ENCODE measurements around the gene TMEM225B.
"Not testable (repeated sequence)": the region's sequence is repeated elsewhere in the genome, so short reads cannot be mapped to it uniquely, and the experiment has no call there.

GRCh38 chr7:99580778-99581332, 17.2 kb upstream of the TMEM225B start:
- TF ChIP-seq RAD21 (IDR thresholded peaks at IDR 0.05; ENCODE audit: low read length); POLR2A (IDR thresholded peaks at IDR 0.05; ENCODE audit: low read depth, low read length); SMC3 (IDR thresholded peaks at IDR 0.05; ENCODE audit: low read depth, low read length); MAZ (IDR thresholded peaks at IDR 0.05; ENCODE audit: borderline replicate concordance, low read depth, low read length); RCOR1 (IDR thresholded peaks at IDR 0.05; ENCODE audit: insufficient replicate concordance, low read length); RFX5 (IDR thresholded peaks at IDR 0.05; ENCODE audit: low read depth, low read length); MXI1 (IDR thresholded peaks at IDR 0.05; ENCODE audit: borderline replicate concordance, low read depth, low read length); ELK1 (IDR thresholded peaks at IDR 0.05; ENCODE audit: borderline replicate concordance, low read depth, low read length); BHLHE40 (IDR thresholded peaks at IDR 0.05; ENCODE audit: low read depth, low read length): not testable (repeated sequence)
- TF ChIP-seq, protein P1, sequence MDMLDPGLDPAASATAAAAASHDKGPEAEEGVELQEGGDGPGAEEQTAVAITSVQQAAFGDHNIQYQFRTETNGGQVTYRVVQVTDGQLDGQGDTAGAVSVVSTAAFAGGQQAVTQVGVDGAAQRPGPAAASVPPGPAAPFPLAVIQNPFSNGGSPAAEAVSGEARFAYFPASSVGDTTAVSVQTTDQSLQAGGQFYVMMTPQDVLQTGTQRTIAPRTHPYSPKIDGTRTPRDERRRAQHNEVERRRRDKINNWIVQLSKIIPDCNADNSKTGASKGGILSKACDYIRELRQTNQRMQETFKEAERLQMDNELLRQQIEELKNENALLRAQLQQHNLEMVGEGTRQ (IDR thresholded peaks at IDR 0.05; ENCODE audit: low read depth, low read length): not testable (repeated sequence)
- TF ChIP-seq, protein P2, sequence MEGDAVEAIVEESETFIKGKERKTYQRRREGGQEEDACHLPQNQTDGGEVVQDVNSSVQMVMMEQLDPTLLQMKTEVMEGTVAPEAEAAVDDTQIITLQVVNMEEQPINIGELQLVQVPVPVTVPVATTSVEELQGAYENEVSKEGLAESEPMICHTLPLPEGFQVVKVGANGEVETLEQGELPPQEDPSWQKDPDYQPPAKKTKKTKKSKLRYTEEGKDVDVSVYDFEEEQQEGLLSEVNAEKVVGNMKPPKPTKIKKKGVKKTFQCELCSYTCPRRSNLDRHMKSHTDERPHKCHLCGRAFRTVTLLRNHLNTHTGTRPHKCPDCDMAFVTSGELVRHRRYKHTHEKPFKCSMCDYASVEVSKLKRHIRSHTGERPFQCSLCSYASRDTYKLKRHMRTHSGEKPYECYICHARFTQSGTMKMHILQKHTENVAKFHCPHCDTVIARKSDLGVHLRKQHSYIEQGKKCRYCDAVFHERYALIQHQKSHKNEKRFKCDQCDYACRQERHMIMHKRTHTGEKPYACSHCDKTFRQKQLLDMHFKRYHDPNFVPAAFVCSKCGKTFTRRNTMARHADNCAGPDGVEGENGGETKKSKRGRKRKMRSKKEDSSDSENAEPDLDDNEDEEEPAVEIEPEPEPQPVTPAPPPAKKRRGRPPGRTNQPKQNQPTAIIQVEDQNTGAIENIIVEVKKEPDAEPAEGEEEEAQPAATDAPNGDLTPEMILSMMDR (conservative IDR thresholded peaks at IDR 0.05; ENCODE audit: low read depth, low read length): not testable (repeated sequence)

All from IMR-90 (cell line).